ENCODE results near the gene UNC13C. TPM values are rescaled to one million over a fixed set of nuclear protein-coding genes. Genes with fewer than 3 reads are reported as not detected.

Gene UNC13C
- total and polyA plus RNA-seq, 2 experiments from 2014 or later: 0.92 to 10.3 TPM

DNA sequence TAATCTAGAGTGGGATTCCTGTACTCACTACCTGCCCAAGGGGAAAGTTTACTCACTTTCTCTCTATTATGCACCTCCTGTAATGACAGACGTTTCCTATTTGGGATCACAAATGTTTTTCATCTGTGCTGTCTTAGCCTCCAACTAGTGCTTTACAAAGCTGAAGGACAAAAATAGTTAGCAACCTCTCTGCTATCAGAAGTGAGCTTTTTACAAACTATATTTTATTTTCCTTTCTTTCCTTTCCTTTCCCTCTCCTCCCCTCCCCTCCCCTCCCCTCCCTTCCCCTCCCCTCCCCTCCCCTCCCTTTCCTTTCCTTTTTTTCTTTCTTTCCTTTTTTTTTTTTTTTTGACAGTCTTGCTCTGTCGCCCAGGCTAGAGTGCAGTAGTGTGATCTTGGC lies 130.8 kb downstream of the UNC13C start:
- Histone ChIP-seq H4K20me1 (ENCODE audit: insufficient read depth, poor library complexity, severe bottlenecking) (no peaks in the 10 kb centered on the region), H3K27ac (no peak overlapping the region), H3K4me1 (ENCODE audit: insufficient read depth) (no peaks in the 10 kb centered on the region), H3K36me3 (replicated peaks; ENCODE audit: insufficient read depth, low read depth) (no peaks in the 10 kb centered on the region), H3K9me3 (ENCODE audit: low read depth) (no peaks in the 10 kb centered on the region), H2AFZ (no peak overlapping the region), H3K4me2 (no peak overlapping the region), H3K9me2 (replicated peaks; ENCODE audit: insufficient read depth) (no peaks in the 10 kb centered on the region), H3K79me2 (no peaks in the 10 kb centered on the region), H3K27me3 (no peaks in the 10 kb centered on the region), H3K4me3 (no peak overlapping the region)
- WGBS (ENCODE audit: low lambda C conversion rate, missing lambda C conversion rate): 76% methylated on average over 2 of the region's 2 CpGs
- no peak for DNase-seq (ENCODE audit: low spot score)
- TF ChIP-seq, protein P1, sequence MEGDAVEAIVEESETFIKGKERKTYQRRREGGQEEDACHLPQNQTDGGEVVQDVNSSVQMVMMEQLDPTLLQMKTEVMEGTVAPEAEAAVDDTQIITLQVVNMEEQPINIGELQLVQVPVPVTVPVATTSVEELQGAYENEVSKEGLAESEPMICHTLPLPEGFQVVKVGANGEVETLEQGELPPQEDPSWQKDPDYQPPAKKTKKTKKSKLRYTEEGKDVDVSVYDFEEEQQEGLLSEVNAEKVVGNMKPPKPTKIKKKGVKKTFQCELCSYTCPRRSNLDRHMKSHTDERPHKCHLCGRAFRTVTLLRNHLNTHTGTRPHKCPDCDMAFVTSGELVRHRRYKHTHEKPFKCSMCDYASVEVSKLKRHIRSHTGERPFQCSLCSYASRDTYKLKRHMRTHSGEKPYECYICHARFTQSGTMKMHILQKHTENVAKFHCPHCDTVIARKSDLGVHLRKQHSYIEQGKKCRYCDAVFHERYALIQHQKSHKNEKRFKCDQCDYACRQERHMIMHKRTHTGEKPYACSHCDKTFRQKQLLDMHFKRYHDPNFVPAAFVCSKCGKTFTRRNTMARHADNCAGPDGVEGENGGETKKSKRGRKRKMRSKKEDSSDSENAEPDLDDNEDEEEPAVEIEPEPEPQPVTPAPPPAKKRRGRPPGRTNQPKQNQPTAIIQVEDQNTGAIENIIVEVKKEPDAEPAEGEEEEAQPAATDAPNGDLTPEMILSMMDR (IDR thresholded peaks at IDR 0.05; ENCODE audit: poor library complexity): no peak
- TF ChIP-seq EZH2 (IDR thresholded peaks at IDR 0.05; ENCODE audit: borderline replicate concordance): no peak
- TF ChIP-seq EZH2phosphoT487 (IDR thresholded peaks at IDR 0.05; ENCODE audit: low read depth, severe bottlenecking, unreplicated experiment): no peak

DNA sequence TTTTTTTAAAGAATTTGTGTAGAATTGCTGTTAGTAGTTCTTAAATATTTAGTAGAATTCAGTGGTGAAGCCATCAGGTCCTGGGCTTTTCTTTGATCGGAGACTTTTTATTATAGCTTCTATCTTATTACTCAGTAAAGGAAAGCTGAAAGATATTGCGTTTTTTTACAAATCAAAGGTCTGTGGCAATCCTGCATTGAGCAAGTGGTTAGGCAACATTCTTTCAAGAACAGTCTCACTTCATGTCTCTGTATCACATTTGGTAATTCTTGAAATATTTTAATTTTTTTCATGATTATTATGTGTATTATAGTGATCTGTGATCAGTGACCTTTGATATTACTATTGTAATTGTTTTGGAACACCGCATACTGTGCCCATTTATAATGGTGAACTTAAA lies 140.8 kb downstream of the UNC13C start:
- Histone ChIP-seq H2AFZ (no peak overlapping the region), H3K4me1 (ENCODE audit: insufficient read depth) (no peaks in the 10 kb centered on the region), H3K36me3 (replicated peaks; ENCODE audit: insufficient read depth, low read depth) (no peaks in the 10 kb centered on the region), H3K4me2 (no peak overlapping the region), H3K4me3 (no peak overlapping the region), H4K20me1 (ENCODE audit: insufficient read depth, poor library complexity, severe bottlenecking) (no peaks in the 10 kb centered on the region), H3K9me2 (replicated peaks; ENCODE audit: insufficient read depth) (no peaks in the 10 kb centered on the region), H3K79me2 (no peaks in the 10 kb centered on the region), H3K27ac (no peak overlapping the region), H3K9me3 (ENCODE audit: low read depth) (no peaks in the 10 kb centered on the region), H3K27me3 (no peaks in the 10 kb centered on the region)
- DNase-seq (ENCODE audit: low spot score): no peak
- no peak for TF ChIP-seq EZH2phosphoT487 (IDR thresholded peaks at IDR 0.05; ENCODE audit: low read depth, severe bottlenecking, unreplicated experiment)
- TF ChIP-seq EZH2 (IDR thresholded peaks at IDR 0.05; ENCODE audit: borderline replicate concordance): no peak
- TF ChIP-seq, protein P1 (IDR thresholded peaks at IDR 0.05; ENCODE audit: poor library complexity): no peak
- 74% methylated on average over 3 of the region's 3 CpGs for WGBS (ENCODE audit: low lambda C conversion rate, missing lambda C conversion rate)

DNA sequence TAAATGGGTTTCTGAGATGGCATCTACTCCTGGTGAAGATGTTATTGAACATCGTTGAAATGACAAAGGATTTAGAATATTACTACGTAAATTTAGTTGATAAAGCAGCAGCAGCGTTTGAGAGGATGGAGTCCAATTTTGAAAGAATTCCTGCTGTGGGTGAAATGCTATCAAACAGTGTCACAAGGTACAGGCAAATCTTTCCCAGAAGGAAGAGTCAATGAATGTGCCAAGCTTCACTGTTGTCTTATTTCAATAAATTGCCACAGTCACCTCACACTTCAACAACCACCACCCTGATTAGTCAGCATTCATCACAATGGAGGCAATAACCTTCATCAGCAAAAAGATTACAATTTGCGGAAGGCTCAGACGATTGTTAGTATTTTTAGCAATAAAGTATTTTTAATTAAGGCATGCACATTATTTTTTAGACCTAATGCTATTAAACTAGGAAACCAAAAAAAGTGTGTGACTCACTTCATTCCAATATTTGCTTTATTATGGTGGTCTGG lies 142.8 kb downstream of the UNC13C start:
- Histone ChIP-seq H4K20me1 (ENCODE audit: insufficient read depth, poor library complexity, severe bottlenecking) (no peaks in the 10 kb centered on the region), H3K36me3 (replicated peaks; ENCODE audit: insufficient read depth, low read depth) (no peaks in the 10 kb centered on the region), H3K4me2 (no peak overlapping the region), H3K4me1 (ENCODE audit: insufficient read depth) (no peaks in the 10 kb centered on the region), H3K4me3 (no peak overlapping the region), H3K9me2 (replicated peaks; ENCODE audit: insufficient read depth) (no peaks in the 10 kb centered on the region), H3K27ac (no peak overlapping the region), H3K27me3 (no peaks in the 10 kb centered on the region), H2AFZ (no peak overlapping the region), H3K79me2 (no peaks in the 10 kb centered on the region), H3K9me3 (ENCODE audit: low read depth) (no peaks in the 10 kb centered on the region)
- DNase-seq (ENCODE audit: low spot score): no peak
- 84% methylated on average over 5 of the region's 5 CpGs for WGBS (ENCODE audit: low lambda C conversion rate, missing lambda C conversion rate)
- TF ChIP-seq EZH2 (IDR thresholded peaks at IDR 0.05; ENCODE audit: borderline replicate concordance): no peak

DNA sequence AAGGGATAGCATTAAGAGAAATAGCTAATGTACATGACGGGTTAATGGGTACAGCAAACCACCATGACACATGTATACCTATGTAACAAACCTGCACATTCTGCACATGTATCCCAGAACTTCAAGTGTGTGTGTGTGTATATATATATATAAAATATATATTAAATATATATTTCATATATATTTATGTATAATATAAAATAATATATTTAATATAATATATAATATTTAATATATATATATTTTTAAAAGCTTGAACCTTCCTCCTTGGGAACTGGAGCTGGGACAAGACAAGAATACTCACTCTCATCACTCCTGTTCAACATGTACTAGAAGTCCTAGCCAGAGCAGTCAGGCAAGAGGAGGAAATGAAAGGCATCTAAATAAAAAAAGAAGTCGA lies 149.3 kb downstream of the UNC13C start:
- H2AFZ ChIP-seq: no peak overlapping the region
- TF ChIP-seq EZH2phosphoT487 (IDR thresholded peaks at IDR 0.05; ENCODE audit: low read depth, severe bottlenecking, unreplicated experiment) (no peak), EZH2 (IDR thresholded peaks at IDR 0.05; ENCODE audit: borderline replicate concordance) (no peak)
- TF ChIP-seq, protein P1 (IDR thresholded peaks at IDR 0.05; ENCODE audit: poor library complexity): no peak
- no peaks in the 10 kb centered on the region for H3K4me1 ChIP-seq (ENCODE audit: insufficient read depth)
- H4K20me1 ChIP-seq (ENCODE audit: insufficient read depth, poor library complexity, severe bottlenecking): no peaks in the 10 kb centered on the region
- no peaks in the 10 kb centered on the region for H3K27me3 ChIP-seq
- DNase-seq (ENCODE audit: low spot score): no peak
- no peaks in the 10 kb centered on the region for H3K79me2 ChIP-seq
- H3K36me3 ChIP-seq (replicated peaks; ENCODE audit: insufficient read depth, low read depth): no peaks in the 10 kb centered on the region
- no peaks in the 10 kb centered on the region for H3K9me3 ChIP-seq (ENCODE audit: low read depth)
- no peak overlapping the region for H3K4me3 ChIP-seq
- no peak overlapping the region for H3K27ac ChIP-seq
- no peak overlapping the region for H3K4me2 ChIP-seq
- H3K9me2 ChIP-seq (replicated peaks; ENCODE audit: insufficient read depth): no peaks in the 10 kb centered on the region
- WGBS (ENCODE audit: low lambda C conversion rate, missing lambda C conversion rate): 92% methylated on average over 2 of the region's 2 CpGs
